Measurements from ENCODE around the gene CRYBA2. TPM values are rescaled to one million over a fixed set of nuclear protein-coding genes. Genes with fewer than 3 reads are reported as not detected.

The CRYBA2 gene
- polyA plus RNA-seq, 1 donor from 2014 or later: not detected

DNA sequence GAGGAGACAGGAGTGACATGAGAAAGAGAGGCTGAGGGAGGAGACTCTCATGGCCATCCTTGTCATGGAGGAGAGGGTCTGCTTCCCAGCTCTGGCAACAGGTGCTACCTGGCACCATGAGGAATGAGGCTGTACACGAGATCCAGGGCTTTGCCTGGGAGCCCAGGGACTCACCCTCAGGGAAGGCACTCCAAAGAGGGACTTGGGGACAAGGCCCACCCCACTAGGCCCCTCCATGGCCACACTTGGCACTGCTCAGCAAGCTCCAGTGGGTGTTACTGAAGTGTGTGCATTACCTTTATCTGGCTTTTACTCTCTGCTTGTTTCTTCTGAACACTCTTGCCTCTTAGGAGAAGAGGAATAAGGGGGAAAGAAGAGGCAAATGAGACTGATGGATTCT lies 45.4 kb upstream of the CRYBA2 start:
- Histone ChIP-seq H4K20me1 (ENCODE audit: insufficient read depth) (no peaks in the 10 kb centered on the region), H3K36me3 (ENCODE audit: insufficient read depth, low read length) (no peaks in the 10 kb centered on the region), H3K4me2 (ENCODE audit: low read length) (no peak overlapping the region), H3F3A (ENCODE audit: insufficient read depth, low read length, poor library complexity, severe bottlenecking) (no peaks in the 10 kb centered on the region), H2AFZ (ENCODE audit: low read depth, low read length) (no peak overlapping the region), H3K27me3 (ENCODE audit: insufficient read depth, low read depth, low read length) (peaks cover 14% of the 10 kb centered on the region), H3K4me3 (ENCODE audit: low read length) (no peak overlapping the region), H3K79me2 (replicated peaks; ENCODE audit: insufficient read depth, low read length) (no peaks in the 10 kb centered on the region), H3K27ac (ENCODE audit: low read length) (no peak overlapping the region), H3K9me2 (ENCODE audit: insufficient read depth, low read length) (no peaks in the 10 kb centered on the region), H3K9me3 (ENCODE audit: low read length) (no peaks in the 10 kb centered on the region), H3K9ac (ENCODE audit: low read length) (no peak overlapping the region)
- TF ChIP-seq MXI1 (conservative IDR thresholded peaks at IDR 0.05; ENCODE audit: poor library complexity, severe bottlenecking) (no peak), EZH2 (IDR thresholded peaks at IDR 0.05; ENCODE audit: borderline replicate concordance, insufficient read depth, low read length, poor library complexity, severe bottlenecking) (no peak), RAD21 (conservative IDR thresholded peaks at IDR 0.05) (no peak), EP300 (conservative IDR thresholded peaks at IDR 0.05; ENCODE audit: poor library complexity, severe bottlenecking) (no peak), POLR2AphosphoS5 (IDR thresholded peaks at IDR 0.05) (no peak), TAF1 (IDR thresholded peaks at IDR 0.05; ENCODE audit: low read depth) (no peak), SMC3 (conservative IDR thresholded peaks at IDR 0.05; ENCODE audit: poor library complexity) (no peak)
- TF ChIP-seq, protein P1, sequence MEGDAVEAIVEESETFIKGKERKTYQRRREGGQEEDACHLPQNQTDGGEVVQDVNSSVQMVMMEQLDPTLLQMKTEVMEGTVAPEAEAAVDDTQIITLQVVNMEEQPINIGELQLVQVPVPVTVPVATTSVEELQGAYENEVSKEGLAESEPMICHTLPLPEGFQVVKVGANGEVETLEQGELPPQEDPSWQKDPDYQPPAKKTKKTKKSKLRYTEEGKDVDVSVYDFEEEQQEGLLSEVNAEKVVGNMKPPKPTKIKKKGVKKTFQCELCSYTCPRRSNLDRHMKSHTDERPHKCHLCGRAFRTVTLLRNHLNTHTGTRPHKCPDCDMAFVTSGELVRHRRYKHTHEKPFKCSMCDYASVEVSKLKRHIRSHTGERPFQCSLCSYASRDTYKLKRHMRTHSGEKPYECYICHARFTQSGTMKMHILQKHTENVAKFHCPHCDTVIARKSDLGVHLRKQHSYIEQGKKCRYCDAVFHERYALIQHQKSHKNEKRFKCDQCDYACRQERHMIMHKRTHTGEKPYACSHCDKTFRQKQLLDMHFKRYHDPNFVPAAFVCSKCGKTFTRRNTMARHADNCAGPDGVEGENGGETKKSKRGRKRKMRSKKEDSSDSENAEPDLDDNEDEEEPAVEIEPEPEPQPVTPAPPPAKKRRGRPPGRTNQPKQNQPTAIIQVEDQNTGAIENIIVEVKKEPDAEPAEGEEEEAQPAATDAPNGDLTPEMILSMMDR (IDR thresholded peaks at IDR 0.05; ENCODE audit: poor library complexity, severe bottlenecking): no peak
- TF ChIP-seq, protein P2, sequence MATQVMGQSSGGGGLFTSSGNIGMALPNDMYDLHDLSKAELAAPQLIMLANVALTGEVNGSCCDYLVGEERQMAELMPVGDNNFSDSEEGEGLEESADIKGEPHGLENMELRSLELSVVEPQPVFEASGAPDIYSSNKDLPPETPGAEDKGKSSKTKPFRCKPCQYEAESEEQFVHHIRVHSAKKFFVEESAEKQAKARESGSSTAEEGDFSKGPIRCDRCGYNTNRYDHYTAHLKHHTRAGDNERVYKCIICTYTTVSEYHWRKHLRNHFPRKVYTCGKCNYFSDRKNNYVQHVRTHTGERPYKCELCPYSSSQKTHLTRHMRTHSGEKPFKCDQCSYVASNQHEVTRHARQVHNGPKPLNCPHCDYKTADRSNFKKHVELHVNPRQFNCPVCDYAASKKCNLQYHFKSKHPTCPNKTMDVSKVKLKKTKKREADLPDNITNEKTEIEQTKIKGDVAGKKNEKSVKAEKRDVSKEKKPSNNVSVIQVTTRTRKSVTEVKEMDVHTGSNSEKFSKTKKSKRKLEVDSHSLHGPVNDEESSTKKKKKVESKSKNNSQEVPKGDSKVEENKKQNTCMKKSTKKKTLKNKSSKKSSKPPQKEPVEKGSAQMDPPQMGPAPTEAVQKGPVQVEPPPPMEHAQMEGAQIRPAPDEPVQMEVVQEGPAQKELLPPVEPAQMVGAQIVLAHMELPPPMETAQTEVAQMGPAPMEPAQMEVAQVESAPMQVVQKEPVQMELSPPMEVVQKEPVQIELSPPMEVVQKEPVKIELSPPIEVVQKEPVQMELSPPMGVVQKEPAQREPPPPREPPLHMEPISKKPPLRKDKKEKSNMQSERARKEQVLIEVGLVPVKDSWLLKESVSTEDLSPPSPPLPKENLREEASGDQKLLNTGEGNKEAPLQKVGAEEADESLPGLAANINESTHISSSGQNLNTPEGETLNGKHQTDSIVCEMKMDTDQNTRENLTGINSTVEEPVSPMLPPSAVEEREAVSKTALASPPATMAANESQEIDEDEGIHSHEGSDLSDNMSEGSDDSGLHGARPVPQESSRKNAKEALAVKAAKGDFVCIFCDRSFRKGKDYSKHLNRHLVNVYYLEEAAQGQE (IDR thresholded peaks at IDR 0.05; ENCODE audit: borderline replicate concordance): no peak

DNA sequence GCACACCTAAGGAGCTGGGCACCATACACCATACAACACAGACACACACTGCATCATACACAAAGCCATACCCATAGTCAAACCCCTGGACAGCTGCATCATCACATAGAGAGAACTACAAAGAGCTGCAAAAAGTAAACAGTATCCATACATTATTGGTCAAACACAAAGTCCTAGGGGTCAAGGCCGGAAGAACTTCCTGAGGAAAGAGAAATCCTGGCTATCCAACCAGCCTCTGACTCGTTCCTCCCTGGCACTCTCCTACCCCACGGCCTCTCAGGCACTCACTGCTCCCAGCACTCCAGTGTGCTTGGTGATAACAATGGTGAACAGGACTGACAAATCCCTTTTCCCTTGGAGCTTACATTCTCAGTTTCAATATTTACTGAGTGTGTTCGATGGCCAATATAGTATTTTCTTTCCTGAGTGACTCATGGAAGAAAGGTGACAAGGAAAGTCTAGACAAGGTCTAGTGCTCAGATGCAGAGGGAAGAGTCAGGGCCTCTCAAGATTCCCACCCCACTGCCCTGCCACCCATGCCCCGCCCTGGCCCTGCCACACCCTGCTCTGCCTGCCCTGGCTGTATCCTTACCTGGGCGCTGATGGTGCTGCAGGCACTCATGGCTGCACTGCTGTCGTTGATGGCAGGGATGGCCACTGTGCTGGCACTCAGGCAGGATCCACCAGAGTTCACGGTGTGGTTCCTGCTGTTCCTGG lies 44.7 kb upstream of the CRYBA2 start:
- Histone ChIP-seq H3K9me2 (ENCODE audit: insufficient read depth, low read length) (no peaks in the 10 kb centered on the region), H3F3A (ENCODE audit: insufficient read depth, low read length, poor library complexity, severe bottlenecking) (no peaks in the 10 kb centered on the region), H3K9ac (ENCODE audit: low read length) (no peak overlapping the region), H3K4me3 (ENCODE audit: low read length) (no peak overlapping the region), H2AFZ (ENCODE audit: low read depth, low read length) (no peak overlapping the region), H3K36me3 (ENCODE audit: insufficient read depth, low read length) (no peaks in the 10 kb centered on the region), H4K20me1 (ENCODE audit: insufficient read depth) (no peaks in the 10 kb centered on the region), H3K27me3 (ENCODE audit: insufficient read depth, low read depth, low read length) (peaks cover 7% of the 10 kb centered on the region), H3K79me2 (replicated peaks; ENCODE audit: insufficient read depth, low read length) (no peaks in the 10 kb centered on the region), H3K4me2 (ENCODE audit: low read length) (no peak overlapping the region), H3K9me3 (ENCODE audit: low read length) (no peaks in the 10 kb centered on the region), H3K27ac (ENCODE audit: low read length) (no peak overlapping the region)
- TF ChIP-seq POLR2AphosphoS5 (IDR thresholded peaks at IDR 0.05) (no peak), MXI1 (conservative IDR thresholded peaks at IDR 0.05; ENCODE audit: poor library complexity, severe bottlenecking) (no peak), EP300 (conservative IDR thresholded peaks at IDR 0.05; ENCODE audit: poor library complexity, severe bottlenecking) (no peak), SMC3 (conservative IDR thresholded peaks at IDR 0.05; ENCODE audit: poor library complexity) (no peak), EZH2 (IDR thresholded peaks at IDR 0.05; ENCODE audit: borderline replicate concordance, insufficient read depth, low read length, poor library complexity, severe bottlenecking) (no peak), TAF1 (IDR thresholded peaks at IDR 0.05; ENCODE audit: low read depth) (no peak), RAD21 (conservative IDR thresholded peaks at IDR 0.05) (no peak)
- TF ChIP-seq, protein P1 (IDR thresholded peaks at IDR 0.05; ENCODE audit: poor library complexity, severe bottlenecking): no peak
- TF ChIP-seq, protein P2 (IDR thresholded peaks at IDR 0.05; ENCODE audit: borderline replicate concordance): no peak

Data from neural cell (in vitro differentiated cells).